ENCODE data around the gene ZNF662.
"Not testable (repeated sequence)": the region's sequence is repeated elsewhere in the genome, so short reads cannot be mapped to it uniquely, and the experiment has no call there.

ZNF662 gene

DNA sequence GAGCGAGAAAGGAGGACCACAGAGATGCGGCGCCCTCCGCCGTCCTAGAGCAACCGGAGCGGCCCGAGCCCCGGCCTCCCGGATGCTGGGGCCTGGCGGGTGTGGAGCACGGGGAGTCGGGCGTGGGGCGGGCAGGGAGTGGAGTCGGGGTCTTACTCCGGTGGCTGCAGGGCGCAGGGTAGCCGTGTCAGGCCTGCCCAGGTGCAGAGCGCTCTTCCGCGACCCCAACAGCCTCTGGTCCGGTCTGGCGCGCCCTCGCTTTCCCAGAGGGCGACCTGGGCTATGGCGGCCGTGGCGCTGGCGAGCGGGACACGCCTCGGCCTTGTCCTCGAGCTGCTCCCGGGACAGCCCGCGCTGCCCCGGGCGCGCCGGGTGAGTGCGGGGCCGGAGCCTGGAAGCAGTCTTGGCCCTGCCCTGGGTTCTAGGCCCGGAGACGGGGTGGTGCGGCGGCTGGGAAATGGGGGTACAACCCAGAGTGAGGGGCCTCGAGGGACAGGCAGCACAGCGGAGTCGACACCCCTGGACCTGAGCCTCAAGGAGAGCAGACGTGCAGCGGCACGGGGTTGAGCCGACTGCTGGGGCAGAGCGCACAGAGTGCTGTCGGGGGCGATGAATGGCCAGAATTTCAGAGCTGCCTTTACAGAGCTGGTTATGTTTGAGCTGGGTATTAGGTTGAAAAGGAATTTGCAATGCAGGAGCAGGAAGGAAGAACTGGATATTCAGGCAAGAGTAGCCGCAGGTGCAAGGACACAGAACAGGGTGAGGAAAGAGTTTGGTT is at the start of gene ZNF662:
TSS of gene ZNF662 (plus strand) at position 73 of the 778 bp plus-strand sequence. CDS start 1,973 bp downstream, outside the sequence.
- peak; percentile 10 for DNase-seq

- DNase-seq: no peak
Measured at GRCh38 chr3:42856544-42856943, 49.4 kb upstream of the ZNF662 start.

DNA sequence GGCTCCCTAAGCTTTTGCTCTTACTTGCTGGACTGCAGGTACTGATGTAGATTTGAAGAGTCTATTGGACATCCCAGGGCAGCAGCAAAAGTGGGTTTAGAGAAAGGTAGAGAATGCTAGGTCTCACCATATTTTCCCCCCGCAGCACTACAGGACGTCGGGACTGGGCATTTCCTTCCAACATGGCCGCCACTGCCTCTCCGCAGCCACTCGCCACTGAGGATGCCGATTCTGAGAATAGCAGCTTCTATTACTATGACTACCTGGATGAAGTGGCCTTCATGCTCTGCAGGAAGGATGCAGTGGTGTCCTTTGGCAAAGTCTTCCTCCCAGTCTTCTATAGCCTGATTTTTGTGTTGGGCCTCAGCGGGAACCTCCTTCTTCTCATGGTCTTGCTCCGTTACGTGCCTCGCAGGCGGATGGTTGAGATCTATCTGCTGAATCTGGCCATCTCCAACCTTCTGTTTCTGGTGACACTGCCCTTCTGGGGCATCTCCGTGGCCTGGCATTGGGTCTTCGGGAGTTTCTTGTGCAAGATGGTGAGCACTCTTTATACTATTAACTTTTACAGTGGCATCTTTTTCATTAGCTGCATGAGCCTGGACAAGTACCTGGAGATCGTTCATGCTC is 41.5 kb upstream of the ZNF662 start:
- DNase-seq: no peak

DNA sequence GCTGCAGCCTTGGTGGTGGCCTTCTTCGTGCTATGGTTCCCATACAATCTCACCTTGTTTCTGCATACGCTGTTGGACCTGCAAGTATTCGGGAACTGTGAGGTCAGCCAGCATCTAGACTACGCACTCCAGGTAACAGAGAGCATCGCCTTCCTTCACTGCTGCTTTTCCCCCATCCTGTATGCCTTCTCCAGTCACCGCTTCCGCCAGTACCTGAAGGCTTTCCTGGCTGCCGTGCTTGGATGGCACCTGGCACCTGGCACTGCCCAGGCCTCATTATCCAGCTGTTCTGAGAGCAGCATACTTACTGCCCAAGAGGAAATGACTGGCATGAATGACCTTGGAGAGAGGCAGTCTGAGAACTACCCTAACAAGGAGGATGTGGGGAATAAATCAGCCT is 40.7 kb upstream of the ZNF662 start:
- DNase-seq: peak; percentile 34

GRCh38 chr3:42867138-42867537 is 38.8 kb upstream of the ZNF662 start:
- no peak for DNase-seq

GRCh38 chr3:42868841-42869240 is 37.1 kb upstream of the ZNF662 start:
- no peak for DNase-seq

DNA sequence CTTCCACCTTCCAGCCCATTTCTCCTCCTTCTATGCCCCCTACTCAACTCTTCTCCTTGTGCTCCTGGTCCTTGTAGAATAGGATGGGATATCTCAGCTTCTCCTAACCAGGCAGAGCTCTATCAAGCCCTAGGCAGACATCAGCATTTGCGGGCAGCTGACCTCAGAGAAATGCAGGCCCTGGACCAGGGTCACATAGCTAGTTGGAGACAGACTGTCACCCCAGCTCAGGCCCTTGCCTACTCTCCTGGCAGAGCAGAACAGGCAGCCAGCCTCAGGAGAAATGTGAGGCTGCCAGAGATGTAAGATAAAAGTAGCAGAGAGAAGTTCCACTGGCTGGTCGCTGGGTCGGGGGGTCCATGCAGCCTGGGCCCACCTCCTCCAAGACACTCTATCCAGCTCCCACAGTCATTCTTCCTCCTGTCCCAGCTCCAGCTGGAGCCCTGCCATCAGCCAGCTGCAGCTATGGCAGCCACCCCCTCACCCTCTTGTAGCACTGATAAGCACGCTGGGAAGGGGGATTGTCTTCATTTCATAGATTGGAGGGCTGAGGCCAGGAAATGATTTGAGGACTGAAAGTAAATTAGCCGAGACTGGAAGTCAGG is 34.2 kb upstream of the ZNF662 start:
- peak; percentile 46 for DNase-seq

DNA sequence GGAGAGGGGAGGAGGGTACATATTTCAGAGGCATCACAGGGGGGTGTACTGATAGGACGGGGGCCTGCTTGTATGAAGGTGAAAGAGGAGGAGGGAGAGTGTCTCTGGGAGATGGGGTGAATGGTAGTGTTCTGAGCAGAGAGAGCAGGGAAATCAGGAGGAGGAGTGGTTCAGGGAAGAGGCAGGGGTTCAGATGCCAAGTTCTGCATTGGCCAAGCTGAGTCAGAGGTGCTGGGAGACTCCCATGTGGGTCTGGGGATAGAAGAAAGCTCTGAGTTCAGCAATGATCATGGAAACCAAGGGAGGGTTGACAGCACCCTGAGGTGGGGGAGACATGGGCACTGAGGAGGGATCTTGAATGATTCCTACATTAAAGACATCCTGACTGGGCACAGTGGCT is 33.2 kb upstream of the ZNF662 start:
- DNase-seq: no peak

GRCh38 chr3:42873221-42873982 is 32.5 kb upstream of the ZNF662 start:
- DNase-seq: no peak

- no peak for DNase-seq
Measured at GRCh38 chr3:42874749-42875148, 31.2 kb upstream of the ZNF662 start.

DNA sequence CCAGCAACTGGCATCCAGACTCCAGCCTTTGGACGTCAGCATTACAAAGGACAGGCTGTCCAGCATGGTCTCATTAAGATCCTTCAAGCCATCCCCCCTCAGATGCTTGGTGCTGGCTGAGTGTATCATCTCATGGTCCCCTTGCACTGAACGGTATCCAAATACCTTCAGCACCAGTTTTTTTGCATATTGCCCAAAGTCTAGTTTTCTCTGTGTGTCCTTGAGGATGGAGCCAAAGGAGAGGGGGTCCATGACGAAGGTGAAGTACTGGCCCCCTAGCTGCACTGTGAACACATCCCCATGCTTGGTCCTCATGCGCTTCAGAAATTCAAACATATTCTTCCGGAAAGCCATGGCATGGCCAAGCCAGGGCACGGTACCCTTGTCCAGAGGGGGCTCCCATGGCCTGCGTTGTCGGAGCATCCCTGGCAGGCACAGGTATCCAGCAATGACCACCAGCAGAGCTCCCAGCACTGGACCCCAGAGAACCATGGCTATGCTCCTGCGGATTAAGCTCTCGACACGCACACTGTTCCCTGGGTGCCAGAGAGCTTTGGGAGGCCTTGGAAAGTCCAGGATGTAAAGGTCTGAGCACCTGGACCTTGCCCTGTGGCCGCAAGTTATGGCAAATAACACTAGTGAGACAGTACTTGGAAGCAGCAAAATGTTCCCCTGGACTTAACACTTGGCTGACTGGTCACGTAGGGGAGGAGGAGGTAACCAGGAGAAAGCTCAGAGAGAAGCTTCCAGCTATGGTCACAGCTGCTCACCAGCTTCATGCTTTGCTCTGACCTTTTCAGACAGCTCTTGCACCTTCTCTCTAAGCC is 30.4 kb upstream of the ZNF662 start, which contains the start of gene CYP8B1:
TSS of gene CYP8B1 (minus strand) at position 555 of the 827 bp plus-strand sequence. CDS start at position 492, 63 bp downstream.
- DNase-seq: no peak

DNA sequence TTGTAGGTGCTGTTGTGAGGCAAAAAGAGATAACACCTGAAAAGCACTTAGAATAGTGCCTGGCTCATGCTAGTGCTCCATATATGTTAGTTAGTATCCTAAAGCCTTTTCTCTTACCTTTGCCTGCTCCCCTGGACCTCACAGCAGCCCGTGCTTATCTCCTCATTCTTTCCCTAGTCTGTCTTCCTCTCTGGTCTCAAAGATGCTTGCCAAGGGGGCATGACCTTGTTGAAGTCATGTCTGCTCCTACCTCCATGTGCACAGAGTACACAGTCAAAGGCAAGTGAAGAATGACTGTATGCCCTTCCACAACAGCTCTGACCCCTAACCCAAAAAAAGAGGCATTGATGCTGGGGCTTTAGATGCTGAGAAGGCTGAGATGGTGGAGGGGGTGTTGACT is 29.5 kb upstream of the ZNF662 start:
- no peak for DNase-seq

GRCh38 chr3:42876940-42877720 is 28.8 kb upstream of the ZNF662 start:
- no peak for DNase-seq

DNA sequence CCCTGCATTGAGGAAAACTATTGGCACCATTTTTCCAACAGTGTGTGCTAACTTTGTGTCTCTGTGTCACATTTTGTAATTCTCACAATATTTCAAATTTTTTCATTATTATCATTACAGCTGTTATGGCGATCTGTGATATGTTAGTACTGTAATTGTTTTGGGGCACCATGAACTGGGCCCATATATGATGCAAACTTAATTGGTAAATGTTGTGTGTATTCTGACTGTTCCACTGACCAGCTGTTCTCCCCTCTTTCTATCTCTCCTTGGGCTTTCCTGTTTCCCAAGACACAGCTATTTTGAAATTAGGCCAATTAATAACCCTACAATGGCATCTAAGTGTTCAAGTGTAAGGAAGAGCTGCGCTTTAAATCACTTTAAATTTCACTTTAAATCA is 28.1 kb upstream of the ZNF662 start:
- DNase-seq: no peak

DNA sequence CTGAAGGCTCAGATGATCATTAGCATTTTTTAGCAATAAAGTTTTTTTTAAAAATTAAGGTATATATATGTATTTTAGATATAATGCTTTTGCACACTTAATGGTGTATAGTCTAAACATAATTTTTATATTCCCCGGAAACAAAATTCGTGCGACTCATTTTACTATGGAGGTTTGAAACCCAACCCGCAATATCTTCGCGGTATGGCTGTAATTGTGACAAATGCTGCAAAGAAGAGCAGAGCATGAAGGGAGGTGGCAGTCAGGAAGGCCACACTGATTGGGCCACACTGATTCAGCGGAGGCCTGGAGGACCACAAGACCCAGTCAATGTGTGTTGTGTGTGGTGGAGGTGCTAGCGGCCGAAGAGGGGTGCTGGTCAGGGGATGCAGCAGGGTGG is 25.8 kb upstream of the ZNF662 start:
- DNase-seq: no peak

- peak; percentile 33 for DNase-seq
Measured at GRCh38 chr3:42880601-42881451, 25.1 kb upstream of the ZNF662 start.

DNA sequence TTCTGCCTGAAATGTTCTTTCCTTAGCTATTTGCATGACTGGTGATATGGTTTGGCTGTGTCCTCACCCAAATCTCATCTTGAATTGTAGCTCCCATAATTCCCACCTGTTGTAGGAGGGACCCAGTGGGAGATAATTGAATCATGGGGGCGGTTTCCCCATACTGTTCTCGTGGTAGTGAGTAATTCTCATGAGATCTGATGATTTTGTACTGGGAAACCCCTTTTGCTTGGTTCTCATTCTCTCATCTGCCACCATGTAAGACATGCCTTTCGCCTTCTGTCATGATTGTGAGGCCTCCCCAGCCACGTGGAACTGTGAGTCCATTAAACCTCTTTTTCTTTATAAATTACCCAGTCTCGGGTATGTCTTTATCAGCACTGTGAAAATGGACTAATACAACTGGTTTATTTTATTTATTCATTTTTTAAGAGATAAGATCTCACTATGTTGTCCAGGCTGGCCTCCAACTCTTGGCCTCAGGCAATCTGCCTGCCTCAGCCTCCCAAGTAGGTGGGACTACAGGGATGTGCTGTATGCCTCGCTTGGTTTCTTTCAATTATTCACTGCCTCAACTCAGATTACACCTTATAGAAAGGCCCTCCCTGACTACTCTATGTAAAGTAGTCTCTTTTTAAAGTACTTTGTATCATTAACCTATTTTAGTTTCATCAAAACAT is 22.6 kb upstream of the ZNF662 start:
- not testable (repeated sequence) for DNase-seq

- DNase-seq: no peak
Measured at GRCh38 chr3:42884324-42884723, 21.6 kb upstream of the ZNF662 start.

DNA sequence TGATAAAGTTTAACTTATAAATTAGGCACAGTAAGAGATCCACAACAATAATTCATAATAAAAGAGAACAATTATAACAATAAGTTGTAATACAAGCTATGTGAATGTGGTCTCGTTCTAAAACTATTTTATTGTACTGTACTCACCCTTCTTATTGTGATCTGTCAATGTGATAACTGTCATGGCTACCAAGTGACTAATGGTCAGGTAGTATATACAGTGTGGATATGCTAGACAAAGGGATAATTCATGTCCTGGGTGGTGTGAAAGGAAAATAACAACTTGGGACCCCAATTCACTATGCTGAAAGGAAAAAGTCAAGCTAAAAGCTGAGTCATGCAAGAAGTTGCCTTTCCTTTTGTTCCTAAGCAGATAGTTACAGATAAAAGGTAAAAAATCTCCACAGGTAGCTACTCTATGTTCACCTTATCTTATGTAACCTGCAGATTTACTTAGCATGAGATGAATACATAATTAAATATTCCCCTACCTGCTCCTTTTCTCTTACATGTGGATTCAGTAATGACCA is 19.6 kb upstream of the ZNF662 start:
- no peak for DNase-seq

DNA sequence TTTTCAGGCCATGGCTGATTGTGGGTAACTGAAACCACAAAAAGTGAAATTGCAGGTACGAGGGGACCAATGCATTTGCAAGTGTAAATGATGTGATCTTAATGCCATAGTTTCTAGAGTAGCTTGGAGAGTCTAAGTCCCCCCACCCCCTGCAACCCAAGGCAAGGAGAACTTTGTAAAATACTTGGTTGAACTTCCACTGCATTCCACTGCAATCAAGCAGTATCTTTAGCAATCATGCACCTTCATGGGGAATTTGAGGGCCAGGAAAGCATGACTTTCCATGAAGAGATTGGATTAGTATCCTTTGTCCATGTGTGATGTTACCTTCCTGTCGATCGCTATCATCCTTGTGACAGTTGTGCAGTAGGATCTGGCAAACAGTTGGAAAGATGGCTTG is 18.9 kb upstream of the ZNF662 start:
- DNase-seq: no peak
